ENCODE data around the gene GARNL3. TPM values are rescaled to one million over a fixed set of nuclear protein-coding genes. Genes with fewer than 3 reads are reported as not detected.

The GARNL3 gene
- total and polyA plus RNA-seq, 2 of the 13 experiments (the other 11 are each of a cell fraction or from before 2014, with no cell fraction given) = 3.9 to 11.0 TPM

GRCh38 chr9:127263237-127263636, 1.3 kb upstream of the GARNL3 start:
- ChIA-PET POLR2A (no interaction called here), CTCF (ENCODE audit: low intra/inter-chr PET ratio, low total read pairs) (no interaction called here)
- no peaks in the 10 kb centered on the region for H3K27me3 ChIP-seq (ENCODE audit: control insufficient read depth in 1 of 2, insufficient read depth in 2 of 2, low read length in 2 of 2)
- BruUV-seq (replicated peaks) = no TSS peak
- H3K9me3 ChIP-seq (ENCODE audit: low read length) = no peaks in the 10 kb centered on the region
- intact Hi-C loops (cut with micrococcal nuclease; ENCODE audit: unreplicated experiment) = no loop called here
- no peak overlapping the region for H3K4me3 ChIP-seq (replicated peaks in 1 of 3; ENCODE audit: insufficient read depth in 1 of 3, low read depth in 2 of 3, low read length in 3 of 3)
- in situ Hi-C loops (cut with HindIII; ENCODE audit: extremely low pct_ligation_motif_present, low pct_unique_long_range_greater_than_20kb) = no loop called here
- H3K36me3 ChIP-seq (replicated peaks in 1 of 2; ENCODE audit: control insufficient read depth in 1 of 2, insufficient read depth in 2 of 2, low read length in 2 of 2) = no peaks in the 10 kb centered on the region; a peak in 1 of 5 replicates
- no peaks in the 10 kb centered on the region for H3K79me2 ChIP-seq (ENCODE audit: insufficient read depth, low read length)
- TF ChIP-seq ZNF3 (CRISPR knock-in tag; IDR thresholded peaks at IDR 0.05) = no peak
- no peak for TF ChIP-seq ZNF224 (CRISPR knock-in tag; IDR thresholded peaks at IDR 0.05)
- TF ChIP-seq STAG1 (CRISPR knock-in tag; IDR thresholded peaks at IDR 0.05) = no peak
- no peak for TF ChIP-seq SNAI1 (CRISPR knock-in tag; IDR thresholded peaks at IDR 0.05; ENCODE audit: borderline replicate concordance)
- TF ChIP-seq ZNF781 (CRISPR knock-in tag; IDR thresholded peaks at IDR 0.05; ENCODE audit: borderline replicate concordance, not compliant biosample characterization) = no peak
- TF ChIP-seq ZNF670 (CRISPR knock-in tag; IDR thresholded peaks at IDR 0.05; ENCODE audit: borderline replicate concordance) = no peak
- TF ChIP-seq, protein P1, sequence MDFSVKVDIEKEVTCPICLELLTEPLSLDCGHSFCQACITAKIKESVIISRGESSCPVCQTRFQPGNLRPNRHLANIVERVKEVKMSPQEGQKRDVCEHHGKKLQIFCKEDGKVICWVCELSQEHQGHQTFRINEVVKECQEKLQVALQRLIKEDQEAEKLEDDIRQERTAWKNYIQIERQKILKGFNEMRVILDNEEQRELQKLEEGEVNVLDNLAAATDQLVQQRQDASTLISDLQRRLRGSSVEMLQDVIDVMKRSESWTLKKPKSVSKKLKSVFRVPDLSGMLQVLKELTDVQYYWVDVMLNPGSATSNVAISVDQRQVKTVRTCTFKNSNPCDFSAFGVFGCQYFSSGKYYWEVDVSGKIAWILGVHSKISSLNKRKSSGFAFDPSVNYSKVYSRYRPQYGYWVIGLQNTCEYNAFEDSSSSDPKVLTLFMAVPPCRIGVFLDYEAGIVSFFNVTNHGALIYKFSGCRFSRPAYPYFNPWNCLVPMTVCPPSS (IDR thresholded peaks at IDR 0.05) = no peak
- no peak for TF ChIP-seq IRX3 (CRISPR knock-in tag; IDR thresholded peaks at IDR 0.05; ENCODE audit: borderline replicate concordance, low read depth)
- no peak for TF ChIP-seq ZNF644 (CRISPR knock-in tag; IDR thresholded peaks at IDR 0.05; ENCODE audit: low read depth)
- no peak for TF ChIP-seq TSC22D2 (CRISPR knock-in tag; IDR thresholded peaks at IDR 0.05; ENCODE audit: borderline replicate concordance)
- no peak for TF ChIP-seq ZSCAN20 (CRISPR knock-in tag; IDR thresholded peaks at IDR 0.05; ENCODE audit: borderline replicate concordance)
- TF ChIP-seq FOXC1 (CRISPR knock-in tag; IDR thresholded peaks at IDR 0.05; ENCODE audit: borderline replicate concordance) = no peak
- no peak for TF ChIP-seq DR1 (CRISPR knock-in tag; IDR thresholded peaks at IDR 0.05)
- TF ChIP-seq, protein P2, sequence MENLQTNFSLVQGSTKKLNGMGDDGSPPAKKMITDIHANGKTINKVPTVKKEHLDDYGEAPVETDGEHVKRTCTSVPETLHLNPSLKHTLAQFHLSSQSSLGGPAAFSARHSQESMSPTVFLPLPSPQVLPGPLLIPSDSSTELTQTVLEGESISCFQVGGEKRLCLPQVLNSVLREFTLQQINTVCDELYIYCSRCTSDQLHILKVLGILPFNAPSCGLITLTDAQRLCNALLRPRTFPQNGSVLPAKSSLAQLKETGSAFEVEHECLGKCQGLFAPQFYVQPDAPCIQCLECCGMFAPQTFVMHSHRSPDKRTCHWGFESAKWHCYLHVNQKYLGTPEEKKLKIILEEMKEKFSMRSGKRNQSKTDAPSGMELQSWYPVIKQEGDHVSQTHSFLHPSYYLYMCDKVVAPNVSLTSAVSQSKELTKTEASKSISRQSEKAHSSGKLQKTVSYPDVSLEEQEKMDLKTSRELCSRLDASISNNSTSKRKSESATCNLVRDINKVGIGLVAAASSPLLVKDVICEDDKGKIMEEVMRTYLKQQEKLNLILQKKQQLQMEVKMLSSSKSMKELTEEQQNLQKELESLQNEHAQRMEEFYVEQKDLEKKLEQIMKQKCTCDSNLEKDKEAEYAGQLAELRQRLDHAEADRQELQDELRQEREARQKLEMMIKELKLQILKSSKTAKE (CRISPR knock-in tag; IDR thresholded peaks at IDR 0.05; ENCODE audit: borderline replicate concordance) = no peak
- TF ChIP-seq ZNF333 (CRISPR knock-in tag; IDR thresholded peaks at IDR 0.05; ENCODE audit: borderline replicate concordance) = no peak
- TF ChIP-seq, protein P3, sequence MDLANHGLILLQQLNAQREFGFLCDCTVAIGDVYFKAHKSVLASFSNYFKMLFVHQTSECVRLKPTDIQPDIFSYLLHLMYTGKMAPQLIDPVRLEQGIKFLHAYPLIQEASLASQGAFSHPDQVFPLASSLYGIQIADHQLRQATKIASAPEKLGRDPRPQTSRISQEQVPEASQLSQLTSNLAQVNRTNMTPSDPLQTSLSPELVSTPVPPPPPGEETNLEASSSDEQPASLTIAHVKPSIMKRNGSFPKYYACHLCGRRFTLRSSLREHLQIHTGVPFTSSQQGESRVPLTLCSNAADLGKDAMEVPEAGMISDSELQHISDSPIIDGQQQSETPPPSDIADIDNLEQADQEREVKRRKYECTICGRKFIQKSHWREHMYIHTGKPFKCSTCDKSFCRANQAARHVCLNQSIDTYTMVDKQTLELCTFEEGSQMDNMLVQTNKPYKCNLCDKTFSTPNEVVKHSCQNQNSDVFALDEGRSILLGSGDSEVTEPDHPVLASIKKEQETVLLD (CRISPR knock-in tag; IDR thresholded peaks at IDR 0.05; ENCODE audit: low read depth) = no peak
- no peak overlapping the region for H3K27ac ChIP-seq (ENCODE audit: extremely low read length, insufficient read depth, low read length)
- no peaks in the 10 kb centered on the region for H3K4me1 ChIP-seq (ENCODE audit: insufficient read depth, low read length)
- FAIRE-seq (no peak), DNase-seq (ENCODE audit: low spot score) (no peak), ATAC-seq (no peak)
- no peak overlapping the region for H3K4me2 ChIP-seq (ENCODE audit: low read depth, low read length)
- H4K20me1 ChIP-seq (ENCODE audit: insufficient read depth, low read length) = no peaks in the 10 kb centered on the region
- H2AFZ ChIP-seq (ENCODE audit: low read length) = no peak overlapping the region
- no peak overlapping the region for H3K9ac ChIP-seq (ENCODE audit: insufficient read depth, low read depth, low read length)
- 96% methylated on average over 9 of the region's 9 CpGs for WGBS (ENCODE audit: low lambda C conversion rate)
